SK-N-SH treated with all-trans-retinoic acid at 6 μM for 48 hours (cell line): ENCODE results near the gene JAGN1.

Source experiments
- ATAC-seq: fragments of 200-7000 bp; cut with Tn5 transposase; 3 replicates; pipeline ENCODE4 v1.9.1; 2020; ENCODE audit warnings: mild to moderate bottlenecking, moderate library complexity
- ARNTL ChIP-seq: fragments of 450-650 bp; formaldehyde crosslinking; IDR thresholded peaks from 2 replicates; pipeline ENCODE4 v1.5.0; 2020; ENCODE audit warnings: low read depth, mild to moderate bottlenecking, moderate library complexity, borderline replicate concordance
- BACH2 ChIP-seq: fragments of 250-450 bp; sonication (Bioruptor Pico); IDR thresholded peaks from 2 replicates; pipeline ENCODE4 v1.9.0; 2021; ENCODE audit warnings: mild to moderate bottlenecking, borderline replicate concordance
- CSDC2 ChIP-seq: fragments of 250-450 bp; sonication (Bioruptor Pico); IDR thresholded peaks from 2 replicates; pipeline ENCODE4 v1.5.0; 2020; ENCODE audit warnings: mild to moderate bottlenecking, moderate library complexity
- ESRRG ChIP-seq: fragments of 250-450 bp; sonication (Bioruptor Pico); IDR thresholded peaks from 2 replicates; pipeline ENCODE4 v1.6.1; 2021; ENCODE audit warnings: mild to moderate bottlenecking
- GLIS3 ChIP-seq: fragments of 250-450 bp; sonication (Bioruptor Pico); IDR thresholded peaks from 2 replicates; pipeline ENCODE4 v1.5.0; 2020; ENCODE audit warnings: mild to moderate bottlenecking, moderate library complexity
- ISL1 ChIP-seq: fragments of 250-450 bp; sonication (Bioruptor Pico); IDR thresholded peaks from 2 replicates; pipeline ENCODE4 v2.1.2; 2022; ENCODE audit warnings: mild to moderate bottlenecking, moderate library complexity
- OSR1 ChIP-seq: fragments of 250-450 bp; sonication (Bioruptor Pico); IDR thresholded peaks from 2 replicates; pipeline ENCODE4 v1.8.0; 2022; ENCODE audit warnings: moderate library complexity, mild to moderate bottlenecking, inconsistent platforms
- PPARA ChIP-seq: fragments of 250-450 bp; sonication (Bioruptor Pico); IDR thresholded peaks from 2 replicates; pipeline ENCODE4 v1.5.0; 2020; ENCODE audit warnings: mild to moderate bottlenecking, borderline replicate concordance
- RARB ChIP-seq: fragments of 250-450 bp; sonication (Bioruptor Pico); IDR thresholded peaks from 2 replicates; pipeline ENCODE4 v1.8.0; 2021; ENCODE audit warnings: mild to moderate bottlenecking, moderate library complexity
- SNAI2 ChIP-seq: fragments of 250-450 bp; sonication (Bioruptor Pico); IDR thresholded peaks from 2 replicates; pipeline ENCODE4 v1.5.0; 2020; ENCODE audit warnings: mild to moderate bottlenecking, moderate library complexity
- TCF4 ChIP-seq: fragments of 250-450 bp; sonication (Bioruptor Pico); IDR thresholded peaks from 2 replicates; pipeline ENCODE4 v1.8.0; 2021; ENCODE audit warnings: mild to moderate bottlenecking, moderate library complexity, borderline replicate concordance
- TOX ChIP-seq: fragments of 250-450 bp; sonication (Bioruptor Pico); IDR thresholded peaks from 2 replicates; pipeline ENCODE4 v1.8.0; 2021; ENCODE audit warnings: mild to moderate bottlenecking, moderate library complexity, borderline replicate concordance
- ZC3H10 ChIP-seq: fragments of 250-450 bp; sonication (Bioruptor Pico); IDR thresholded peaks from 2 replicates; pipeline ENCODE4 v1.5.1; 2021; ENCODE audit warnings: mild to moderate bottlenecking, moderate library complexity
- ZFP3 ChIP-seq: fragments of 250-450 bp; sonication (Bioruptor Pico); IDR thresholded peaks from 2 replicates; pipeline ENCODE4 v1.5.0; 2020; ENCODE audit warnings: mild to moderate bottlenecking, moderate library complexity
- ZFP30 ChIP-seq: fragments of 450-650 bp; formaldehyde crosslinking; IDR thresholded peaks from 2 replicates; pipeline ENCODE4 v1.5.0; 2022; ENCODE audit warnings: mild to moderate bottlenecking, moderate library complexity
- ZNF565 ChIP-seq: fragments of 450-650 bp; formaldehyde crosslinking; conservative IDR thresholded peaks from 2 replicates; pipeline ENCODE4 v1.5.0; 2020; ENCODE audit warnings: low read depth, mild to moderate bottlenecking, moderate library complexity
- ZNF70 ChIP-seq: fragments of 450-650 bp; formaldehyde crosslinking; IDR thresholded peaks from 2 replicates; pipeline ENCODE4 v1.5.0; 2020; ENCODE audit warnings: mild to moderate bottlenecking, moderate library complexity
- ZNF8 ChIP-seq: fragments of 450-650 bp; formaldehyde crosslinking; IDR thresholded peaks from 2 replicates; pipeline ENCODE4 v1.5.0; 2020; ENCODE audit warnings: mild to moderate bottlenecking, moderate library complexity
- TF ChIP-seq, protein P1 (sequence below): fragments of 250-450 bp; sonication (Bioruptor Pico); IDR thresholded peaks from 2 replicates; pipeline ENCODE4 v1.8.0; 2020; ENCODE audit warnings: mild to moderate bottlenecking, moderate library complexity, borderline replicate concordance
- TF ChIP-seq, protein P2 (sequence below): fragments of 250-450 bp; sonication (Bioruptor Pico); IDR thresholded peaks from 2 replicates; pipeline ENCODE4 v1.5.1; 2020; ENCODE audit warnings: low read depth, mild to moderate bottlenecking, moderate library complexity
- TF ChIP-seq, protein P3 (sequence below): fragments of 250-450 bp; sonication (Bioruptor Pico); IDR thresholded peaks from 2 replicates; pipeline ENCODE4 v1.8.0; 2021; ENCODE audit warnings: low read depth, mild to moderate bottlenecking, moderate library complexity, borderline replicate concordance

Gene JAGN1

DNA sequence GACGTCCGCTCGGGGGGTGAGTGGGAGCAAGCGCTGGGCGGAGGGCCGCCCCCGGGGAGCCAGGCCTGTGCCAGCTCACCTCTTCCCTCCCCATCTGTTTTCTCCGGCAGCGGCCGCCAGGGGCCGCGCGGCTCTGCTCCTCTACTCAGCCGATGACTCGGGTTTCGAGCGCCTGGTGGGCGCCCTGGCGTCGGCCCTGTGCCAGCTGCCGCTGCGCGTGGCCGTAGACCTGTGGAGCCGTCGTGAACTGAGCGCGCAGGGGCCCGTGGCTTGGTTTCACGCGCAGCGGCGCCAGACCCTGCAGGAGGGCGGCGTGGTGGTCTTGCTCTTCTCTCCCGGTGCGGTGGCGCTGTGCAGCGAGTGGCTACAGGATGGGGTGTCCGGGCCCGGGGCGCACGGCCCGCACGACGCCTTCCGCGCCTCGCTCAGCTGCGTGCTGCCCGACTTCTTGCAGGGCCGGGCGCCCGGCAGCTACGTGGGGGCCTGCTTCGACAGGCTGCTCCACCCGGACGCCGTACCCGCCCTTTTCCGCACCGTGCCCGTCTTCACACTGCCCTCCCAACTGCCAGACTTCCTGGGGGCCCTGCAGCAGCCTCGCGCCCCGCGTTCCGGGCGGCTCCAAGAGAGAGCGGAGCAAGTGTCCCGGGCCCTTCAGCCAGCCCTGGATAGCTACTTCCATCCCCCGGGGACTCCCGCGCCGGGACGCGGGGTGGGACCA is 42.6 kb downstream of the JAGN1 start:
- TF ChIP-seq ZFP30 (CRISPR knock-in tag) (no peak), PPARA (CRISPR knock-in tag) (no peak), GLIS3 (CRISPR knock-in tag) (peak; percentile 34; the same call in 1 of the 2 replicates), ZNF565 (CRISPR knock-in tag) (no peak), TCF4 (CRISPR knock-in tag) (peak; percentile 17; the same call in 1 of the 2 replicates)
- TF ChIP-seq, protein P1, sequence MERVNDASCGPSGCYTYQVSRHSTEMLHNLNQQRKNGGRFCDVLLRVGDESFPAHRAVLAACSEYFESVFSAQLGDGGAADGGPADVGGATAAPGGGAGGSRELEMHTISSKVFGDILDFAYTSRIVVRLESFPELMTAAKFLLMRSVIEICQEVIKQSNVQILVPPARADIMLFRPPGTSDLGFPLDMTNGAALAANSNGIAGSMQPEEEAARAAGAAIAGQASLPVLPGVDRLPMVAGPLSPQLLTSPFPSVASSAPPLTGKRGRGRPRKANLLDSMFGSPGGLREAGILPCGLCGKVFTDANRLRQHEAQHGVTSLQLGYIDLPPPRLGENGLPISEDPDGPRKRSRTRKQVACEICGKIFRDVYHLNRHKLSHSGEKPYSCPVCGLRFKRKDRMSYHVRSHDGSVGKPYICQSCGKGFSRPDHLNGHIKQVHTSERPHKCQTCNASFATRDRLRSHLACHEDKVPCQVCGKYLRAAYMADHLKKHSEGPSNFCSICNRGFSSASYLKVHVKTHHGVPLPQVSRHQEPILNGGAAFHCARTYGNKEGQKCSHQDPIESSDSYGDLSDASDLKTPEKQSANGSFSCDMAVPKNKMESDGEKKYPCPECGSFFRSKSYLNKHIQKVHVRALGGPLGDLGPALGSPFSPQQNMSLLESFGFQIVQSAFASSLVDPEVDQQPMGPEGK (CRISPR knock-in tag), result peak; percentile 90
- ATAC-seq, result peak; percentile 87

DNA sequence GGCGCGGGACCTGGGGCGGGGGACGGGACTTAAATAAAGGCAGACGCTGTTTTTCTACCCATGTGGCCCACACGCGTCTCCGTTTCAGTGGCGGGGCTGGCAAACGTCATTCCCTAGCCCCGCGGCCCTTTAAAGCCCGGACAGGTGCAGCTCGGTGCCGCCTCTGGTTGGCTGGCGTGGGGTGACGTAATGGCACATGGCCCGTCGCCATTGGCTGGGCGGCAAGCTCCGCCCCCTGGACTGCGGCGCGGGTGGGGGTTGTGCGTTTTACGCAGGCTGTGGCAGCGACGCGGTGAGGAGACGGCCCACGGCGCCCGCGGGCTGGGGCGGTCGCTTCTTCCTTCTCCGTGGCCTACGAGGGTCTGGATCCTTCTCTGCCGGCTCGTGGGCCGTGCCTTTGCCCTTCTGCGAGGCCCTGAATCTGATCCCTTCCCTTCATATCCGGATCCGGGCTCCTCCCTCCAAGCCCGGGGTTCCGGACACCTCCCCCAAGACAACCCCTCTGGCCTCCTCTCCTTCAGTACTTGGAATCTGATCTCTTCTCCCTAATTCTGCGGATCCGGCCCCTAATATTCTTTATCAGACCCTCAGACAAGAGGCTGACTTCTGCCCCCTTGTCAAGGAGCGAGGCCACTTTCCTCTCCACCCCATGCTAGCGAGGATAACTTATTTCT is 43.3 kb downstream of the JAGN1 start, which contains the start of gene CRELD1:
CRELD1 (plus strand) TSS at position 274 of the 674 bp plus-strand sequence. CDS start 605 bp downstream, outside the sequence.
- peak; percentile 88 for TF ChIP-seq SNAI2 (CRISPR knock-in tag)
- TF ChIP-seq, protein P1 (CRISPR knock-in tag), result no peak
- TF ChIP-seq, all 23 proteins: peak for 1
- peak; percentile 87 for ATAC-seq

DNA sequence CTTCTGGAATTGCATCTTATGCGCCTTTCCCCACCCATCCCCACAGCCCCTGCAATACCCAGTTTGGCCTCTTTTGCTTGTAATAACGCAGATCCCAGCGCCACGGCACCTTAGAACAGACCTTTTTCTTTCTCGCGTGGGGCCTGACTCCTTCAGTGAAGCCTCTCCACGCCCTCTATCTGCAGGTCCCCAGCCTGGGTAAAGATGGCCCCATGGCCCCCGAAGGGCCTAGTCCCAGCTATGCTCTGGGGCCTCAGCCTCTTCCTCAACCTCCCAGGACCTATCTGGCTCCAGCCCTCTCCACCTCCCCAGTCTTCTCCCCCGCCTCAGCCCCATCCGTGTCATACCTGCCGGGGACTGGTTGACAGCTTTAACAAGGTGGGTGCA is 43.8 kb downstream of the JAGN1 start:
- peak; percentile 24 for ATAC-seq
- TF ChIP-seq RARB (CRISPR knock-in tag), result no peak
- TF ChIP-seq BACH2, result no peak
- TF ChIP-seq TCF4 (CRISPR knock-in tag), result no peak
- TF ChIP-seq TOX (CRISPR knock-in tag), result no peak
- TF ChIP-seq SNAI2 (CRISPR knock-in tag), result no peak
- TF ChIP-seq ISL1, result no peak
- no peak for TF ChIP-seq GLIS3 (CRISPR knock-in tag)

DNA sequence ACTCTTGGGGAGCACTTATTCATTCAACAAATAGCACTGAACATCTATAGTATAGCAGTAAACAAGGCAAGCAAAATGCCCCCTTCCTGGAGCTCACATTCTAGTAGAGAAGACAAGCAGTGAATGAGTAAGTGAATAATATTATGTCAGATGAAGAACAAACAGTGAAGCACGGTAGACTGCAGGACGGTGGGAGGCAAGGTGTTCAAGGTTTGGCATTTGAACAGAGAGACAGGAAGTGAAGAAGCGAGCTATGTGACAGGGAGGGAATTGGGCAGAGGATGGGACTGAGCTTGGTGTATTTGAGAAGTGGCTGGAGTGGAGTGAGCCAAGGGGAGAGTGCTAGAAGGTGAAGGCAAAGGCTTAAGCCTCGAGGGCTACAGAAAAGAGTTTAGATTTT is 44.6 kb downstream of the JAGN1 start:
- TF ChIP-seq, protein P2, sequence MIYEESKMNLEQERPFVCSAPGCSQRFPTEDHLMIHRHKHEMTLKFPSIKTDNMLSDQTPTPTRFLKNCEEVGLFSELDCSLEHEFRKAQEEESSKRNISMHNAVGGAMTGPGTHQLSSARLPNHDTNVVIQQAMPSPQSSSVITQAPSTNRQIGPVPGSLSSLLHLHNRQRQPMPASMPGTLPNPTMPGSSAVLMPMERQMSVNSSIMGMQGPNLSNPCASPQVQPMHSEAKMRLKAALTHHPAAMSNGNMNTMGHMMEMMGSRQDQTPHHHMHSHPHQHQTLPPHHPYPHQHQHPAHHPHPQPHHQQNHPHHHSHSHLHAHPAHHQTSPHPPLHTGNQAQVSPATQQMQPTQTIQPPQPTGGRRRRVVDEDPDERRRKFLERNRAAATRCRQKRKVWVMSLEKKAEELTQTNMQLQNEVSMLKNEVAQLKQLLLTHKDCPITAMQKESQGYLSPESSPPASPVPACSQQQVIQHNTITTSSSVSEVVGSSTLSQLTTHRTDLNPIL (CRISPR knock-in tag), result no peak
- TF ChIP-seq ZFP3 (CRISPR knock-in tag) (no peak), ARNTL (no peak)
- ATAC-seq, result no peak

DNA sequence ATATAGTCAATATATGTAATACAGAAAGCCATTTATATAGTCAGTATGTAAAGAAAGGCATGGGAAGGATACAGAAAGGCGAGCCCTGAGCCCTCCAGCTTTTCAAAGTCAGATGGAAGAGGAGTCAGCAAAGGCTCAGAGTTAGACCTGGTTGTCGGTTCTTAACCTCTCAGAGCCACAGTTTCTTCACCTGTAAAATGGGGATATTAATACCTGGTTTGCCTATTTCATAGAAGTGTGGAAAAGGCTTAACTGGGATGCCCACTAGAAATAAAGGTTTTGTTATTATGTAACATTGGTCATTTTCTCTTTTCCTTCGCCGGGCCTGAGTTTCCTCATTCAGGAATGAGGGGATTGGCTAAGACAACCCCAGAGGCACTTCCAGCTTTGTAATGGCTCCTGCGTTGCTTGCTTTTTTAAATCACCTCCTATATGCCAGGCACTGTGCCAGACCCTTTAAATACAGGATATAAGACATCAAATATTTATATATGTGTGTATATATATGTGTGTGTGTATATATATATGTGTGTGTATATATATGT is 45.6 kb downstream of the JAGN1 start:
- TF ChIP-seq OSR1 (CRISPR knock-in tag) (no peak), CSDC2 (CRISPR knock-in tag) (no peak), GLIS3 (CRISPR knock-in tag) (no peak), ZNF8 (CRISPR knock-in tag) (no peak), TCF4 (CRISPR knock-in tag) (no peak), PPARA (CRISPR knock-in tag) (no peak), ZFP30 (CRISPR knock-in tag) (no peak), SNAI2 (CRISPR knock-in tag) (no peak), ZNF565 (CRISPR knock-in tag) (no peak), ZFP3 (CRISPR knock-in tag) (no peak), BACH2 (no peak), ZC3H10 (CRISPR knock-in tag) (no peak), ZNF70 (no peak), ESRRG (CRISPR knock-in tag) (no peak), RARB (CRISPR knock-in tag) (no peak), ISL1 (no peak)
- TF ChIP-seq, protein P3, sequence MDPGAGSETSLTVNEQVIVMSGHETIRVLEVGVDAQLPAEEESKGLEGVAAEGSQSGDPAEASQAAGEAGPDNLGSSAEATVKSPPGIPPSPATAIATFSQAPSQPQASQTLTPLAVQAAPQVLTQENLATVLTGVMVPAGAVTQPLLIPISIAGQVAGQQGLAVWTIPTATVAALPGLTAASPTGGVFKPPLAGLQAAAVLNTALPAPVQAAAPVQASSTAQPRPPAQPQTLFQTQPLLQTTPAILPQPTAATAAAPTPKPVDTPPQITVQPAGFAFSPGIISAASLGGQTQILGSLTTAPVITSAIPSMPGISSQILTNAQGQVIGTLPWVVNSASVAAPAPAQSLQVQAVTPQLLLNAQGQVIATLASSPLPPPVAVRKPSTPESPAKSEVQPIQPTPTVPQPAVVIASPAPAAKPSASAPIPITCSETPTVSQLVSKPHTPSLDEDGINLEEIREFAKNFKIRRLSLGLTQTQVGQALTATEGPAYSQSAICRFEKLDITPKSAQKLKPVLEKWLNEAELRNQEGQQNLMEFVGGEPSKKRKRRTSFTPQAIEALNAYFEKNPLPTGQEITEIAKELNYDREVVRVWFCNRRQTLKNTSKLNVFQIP, result no peak
- TF ChIP-seq, protein P2 (CRISPR knock-in tag), result no peak
- TF ChIP-seq, protein P1 (CRISPR knock-in tag), result no peak
- no peak for ATAC-seq
